HFF-Myc (cell line): Measurements from ENCODE around the gene TBX1.

ENCODE experiments used
- DNase-seq: peaks from one replicate; pipeline ENCODE4 v3.0.0-alpha.2; 2011; ENCODE audit warnings: low read depth; ENCODE audit errors: extremely low read depth
- H3K4me3 ChIP-seq: replicated peaks from 2 replicates; pipeline ENCODE4 v1.5.1; 2011; ENCODE audit warnings: low read depth, mild to moderate bottlenecking, control low read depth, low read length
- CTCF ChIP-seq: IDR thresholded peaks from 2 replicates; pipeline ENCODE4 v1.5.1; 2012; ENCODE audit warnings: mild to moderate bottlenecking, low read depth, low read length, control low read depth; ENCODE audit errors: missing control alignments

The TBX1 gene

GRCh38 chr22:19758896-19759426 lies 1.6 kb upstream of the TBX1 start:
- H3K4me3 ChIP-seq = no peak overlapping the region; the same call in 1 of the 2 replicates
- TF ChIP-seq CTCF = no peak
- no peak for DNase-seq

- DNase-seq = no peak
- TF ChIP-seq CTCF = no peak
- H3K4me3 ChIP-seq = peak overlapping the region; percentile 33
Observed at GRCh38 chr22:19759427-19760057, 1.0 kb upstream of the TBX1 start.

- no peak for DNase-seq
- peak overlapping the region; percentile 44 for H3K4me3 ChIP-seq
Observed at GRCh38 chr22:19760951-19761724, 560 bp downstream of the TBX1 start.

GRCh38 chr22:19761725-19762567 lies 1.4 kb downstream of the TBX1 start:
- H3K4me3 ChIP-seq = peak overlapping the region; percentile 44
- TF ChIP-seq CTCF = no peak
- DNase-seq = no peak

More at GRCh38 chr22:19760951-19761724, 560 bp downstream of the TBX1 start:
- TF ChIP-seq CTCF = no peak

GRCh38 chr22:19762568-19763457 lies 2.2 kb downstream of the TBX1 start:
- DNase-seq = no peak
- H3K4me3 ChIP-seq = peak overlapping the region; percentile 44
- no peak for TF ChIP-seq CTCF
